NCI-H2107 treated with DMSO at 0.1 percent for 48 hours (cell line): ENCODE measurements around the gene MED15.
"Not testable (repeated sequence)": the region's sequence is repeated elsewhere in the genome, so short reads cannot be mapped to it uniquely, and the experiment has no call there.

Source experiments
- DNase-seq: peaks from one replicate; lab custom pipeline; 2025; ENCODE audit not compliant: unreplicated experiment; lab: John Stamatoyannopoulos, UW

MED15 gene

DNA sequence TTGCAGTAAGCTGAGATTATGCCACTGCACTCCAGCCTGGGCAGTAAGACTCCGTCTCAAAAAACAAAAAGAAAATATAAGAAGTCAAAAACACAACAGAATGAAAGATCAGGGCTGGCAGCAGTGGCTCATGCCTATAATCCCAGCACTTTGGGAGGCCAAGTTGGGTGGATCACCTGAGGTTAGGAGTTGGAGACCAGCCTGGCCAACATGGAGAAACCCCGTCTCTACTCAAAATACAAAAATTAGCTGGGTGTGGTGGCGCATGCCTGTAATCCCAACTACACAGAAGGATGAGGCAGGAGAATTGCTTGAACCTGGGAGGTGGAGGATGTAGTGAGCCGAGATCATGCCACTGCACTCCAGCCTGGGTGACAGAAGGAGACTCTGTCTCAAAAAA is 87.1 kb downstream of the MED15 start:
- not testable (repeated sequence) for DNase-seq

GRCh38 chr22:20595461-20595860 is 88.1 kb downstream of the MED15 start:
- DNase-seq = no peak

DNA sequence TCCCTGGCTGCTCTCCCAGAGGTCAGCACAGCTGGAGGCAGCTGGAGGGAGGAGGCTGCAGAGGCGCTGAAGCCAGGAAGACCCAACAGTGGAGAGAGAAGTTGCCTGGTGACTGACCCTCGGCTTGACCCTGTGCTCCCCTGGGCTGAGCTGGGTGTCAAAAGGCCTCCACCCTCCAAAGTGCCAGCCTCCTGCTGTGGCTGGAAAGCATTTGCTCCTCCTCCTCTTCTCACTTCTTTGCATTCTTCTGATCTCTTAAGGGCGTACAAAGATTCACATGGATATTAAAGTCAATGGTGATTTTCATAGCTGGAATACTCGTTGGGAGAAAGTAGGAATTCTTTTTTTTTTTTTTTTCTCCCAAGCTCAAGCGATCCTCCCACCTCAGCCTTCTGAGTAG is 91.7 kb downstream of the MED15 start:
- no peak for DNase-seq

DNA sequence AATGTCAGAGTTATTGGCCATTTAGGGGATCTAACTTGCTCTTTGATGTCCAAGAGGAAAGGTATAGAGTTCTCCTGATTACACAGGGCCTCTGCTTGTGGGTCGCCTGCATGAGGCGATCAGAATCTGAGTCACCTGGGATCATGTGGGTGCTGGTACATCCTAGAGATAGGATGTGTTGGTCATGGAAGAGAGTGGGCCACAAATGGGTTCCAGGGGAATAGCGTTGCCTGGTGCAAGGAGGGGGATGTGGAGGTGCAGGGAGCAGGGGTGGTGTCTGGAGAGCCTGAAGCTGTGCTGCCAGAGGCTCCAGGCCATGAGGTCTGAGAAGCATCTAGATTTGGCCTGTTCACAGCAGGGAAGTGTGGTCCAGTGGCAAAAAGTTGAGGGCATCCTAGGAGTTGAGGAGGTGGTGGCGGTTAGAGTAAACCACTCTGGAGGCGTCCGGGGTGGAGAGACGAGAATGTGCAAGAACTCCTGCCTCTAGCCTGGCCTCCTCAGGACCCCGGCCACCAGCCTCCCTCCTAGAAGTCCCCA is 92.8 kb downstream of the MED15 start:
- no peak for DNase-seq

DNA sequence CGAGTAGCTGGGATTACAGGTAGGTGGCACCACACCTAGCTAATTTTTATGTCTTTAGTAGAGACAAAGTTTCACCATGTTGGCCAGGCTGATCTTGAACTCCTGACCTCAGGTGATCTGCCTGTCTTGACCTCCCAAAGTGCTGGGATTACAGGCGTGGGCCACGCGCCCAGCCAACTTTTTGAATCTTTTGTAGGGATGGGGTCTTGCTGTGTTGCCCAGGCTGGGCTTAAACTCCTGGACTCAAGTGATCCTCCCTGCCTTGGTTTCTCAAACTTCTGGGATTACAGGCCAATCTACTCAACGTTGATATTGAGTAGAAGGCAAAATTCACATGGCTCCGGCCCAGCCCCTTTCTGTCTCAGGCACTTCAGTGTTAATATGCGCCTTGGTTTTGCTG is 93.9 kb downstream of the MED15 start:
- DNase-seq = no peak

GRCh38 chr22:20602609-20603164 is 95.3 kb downstream of the MED15 start:
- DNase-seq = no peak

- no peak for DNase-seq
These were observed 96.8 kb downstream of the MED15 start for GRCh38 chr22:20604092-20604747.

DNA sequence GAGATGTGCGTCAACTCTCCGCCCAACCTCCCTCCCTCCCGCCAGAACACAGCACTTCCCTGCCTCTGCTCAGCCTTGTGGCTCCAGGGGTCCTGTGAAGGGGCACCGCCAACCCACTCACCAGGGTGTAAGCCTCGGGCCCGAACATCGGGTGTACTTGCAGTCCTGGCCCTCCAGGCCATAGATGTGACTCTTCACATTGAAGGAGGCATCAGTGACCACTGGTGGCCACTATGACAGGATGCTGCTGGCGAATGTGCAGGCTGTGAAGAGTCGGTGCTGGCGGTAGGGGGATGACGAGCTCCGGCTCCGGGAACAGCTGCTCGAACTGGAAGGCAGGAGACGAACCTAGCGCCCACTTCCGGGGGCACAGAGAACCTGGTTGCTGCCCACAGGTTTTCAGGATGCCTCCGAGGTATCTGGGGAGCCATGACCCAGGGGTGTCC is 97.4 kb downstream of the MED15 start:
- DNase-seq = no peak

DNA sequence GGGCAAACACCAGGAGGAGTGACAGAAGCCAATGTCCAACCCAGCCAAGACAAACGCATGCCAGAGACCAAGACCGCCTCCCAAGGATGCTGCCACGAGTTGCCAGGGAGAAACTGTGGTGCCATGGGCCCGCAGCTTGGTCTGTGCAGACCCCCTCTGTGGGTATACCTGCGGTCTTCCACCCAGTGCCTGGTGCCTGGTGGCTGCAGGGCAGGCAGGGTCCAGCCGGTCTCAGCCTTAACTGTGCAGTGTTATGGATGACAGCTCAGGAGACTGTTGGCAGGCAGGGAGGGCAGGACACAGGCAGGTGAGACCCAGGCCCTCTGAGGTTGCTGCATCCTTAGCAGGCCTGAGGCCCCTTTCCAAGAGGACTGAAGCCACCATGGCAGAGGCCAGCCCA is 97.9 kb downstream of the MED15 start:
- no peak for DNase-seq

DNA sequence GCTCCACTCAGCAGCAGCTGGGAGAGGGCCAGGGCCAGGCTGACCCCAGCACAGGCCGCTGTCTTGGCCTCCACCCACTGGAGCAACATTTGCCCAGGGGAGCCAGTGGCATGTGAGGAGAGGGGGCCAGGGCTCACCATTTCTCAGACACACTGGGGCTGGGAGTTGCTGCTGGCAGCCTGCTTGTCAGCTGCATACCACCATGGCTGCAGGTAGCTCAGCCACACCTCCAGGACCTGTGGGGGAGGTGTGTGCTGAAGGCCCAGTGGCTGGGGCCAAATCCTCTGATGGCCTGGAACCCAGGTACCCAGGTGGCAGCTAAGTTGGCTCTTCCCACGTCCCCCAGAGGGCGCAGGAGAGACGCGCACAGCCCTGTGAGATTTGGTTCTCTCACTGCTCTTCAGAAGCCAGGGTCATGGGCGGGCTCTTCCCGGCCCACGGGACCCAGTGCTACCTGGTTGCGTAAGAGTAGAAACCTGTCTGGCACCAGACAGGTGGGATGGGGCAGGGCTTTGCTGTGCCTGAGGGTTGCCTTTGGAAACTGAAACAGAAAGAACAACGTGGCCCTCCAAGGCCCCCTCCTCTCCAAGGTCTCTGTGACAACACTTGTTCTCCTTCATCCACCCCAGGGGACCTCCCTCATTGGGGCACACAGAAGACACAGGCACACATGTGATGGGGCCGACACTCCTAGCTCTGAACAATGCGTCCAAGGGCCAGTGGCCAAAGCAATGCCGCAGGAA is 98.8 kb downstream of the MED15 start:
- DNase-seq = peak; percentile 58

DNA sequence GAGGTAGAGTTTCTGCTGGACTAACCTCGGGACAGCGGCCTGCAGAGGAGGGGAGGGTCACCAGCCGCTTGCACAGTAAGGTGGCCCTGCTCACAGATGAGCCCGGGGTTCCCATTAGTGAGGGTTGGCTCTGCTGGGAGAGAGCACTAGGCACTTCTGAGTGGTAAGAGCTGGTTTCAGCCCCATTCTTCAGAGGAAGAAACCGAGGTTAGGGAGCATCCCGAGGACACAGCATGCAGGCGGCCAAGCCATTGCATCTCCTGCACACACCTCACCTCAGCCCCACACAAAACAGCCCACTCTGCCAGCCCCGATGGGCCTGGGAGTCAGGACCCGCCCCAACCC is 99.3 kb downstream of the MED15 start:
- DNase-seq = no peak

DNA sequence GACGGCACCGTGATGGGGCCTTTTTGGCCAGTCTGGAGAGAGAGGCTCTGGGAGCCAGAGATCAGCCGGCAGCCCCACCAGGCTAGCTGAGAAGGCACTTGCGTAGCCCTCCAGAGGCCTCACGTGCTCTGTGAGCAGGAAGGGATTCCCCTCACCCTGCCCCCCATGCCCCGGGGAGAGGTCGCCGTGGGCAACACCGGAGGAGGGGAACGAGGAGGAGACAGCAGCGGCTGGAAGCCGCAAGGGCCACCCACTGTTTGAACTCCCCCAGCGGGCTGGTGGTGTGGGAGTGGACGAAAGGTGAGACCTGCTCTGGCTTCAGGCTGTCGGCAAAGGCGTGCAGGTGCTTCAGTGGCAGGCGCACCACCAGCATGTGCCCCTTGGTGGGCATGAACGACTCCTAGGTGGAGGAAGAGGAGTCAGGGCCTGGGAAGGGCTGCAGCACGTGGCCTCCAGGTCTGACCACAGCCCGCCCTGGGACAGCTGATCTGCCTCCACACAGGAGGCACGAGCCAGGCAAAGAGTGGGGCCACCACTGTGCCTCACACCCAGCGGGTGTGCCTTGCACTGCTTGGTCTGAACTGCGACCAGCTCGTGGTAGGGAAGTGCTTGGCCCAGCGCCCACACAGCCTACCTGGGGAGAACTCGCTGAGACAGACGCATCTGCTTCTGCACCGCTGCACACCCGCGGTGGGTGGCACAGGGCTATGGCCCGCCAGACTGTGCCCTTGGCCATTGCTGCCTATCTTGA is 99.9 kb downstream of the MED15 start:
- DNase-seq = peak; percentile 7

DNA sequence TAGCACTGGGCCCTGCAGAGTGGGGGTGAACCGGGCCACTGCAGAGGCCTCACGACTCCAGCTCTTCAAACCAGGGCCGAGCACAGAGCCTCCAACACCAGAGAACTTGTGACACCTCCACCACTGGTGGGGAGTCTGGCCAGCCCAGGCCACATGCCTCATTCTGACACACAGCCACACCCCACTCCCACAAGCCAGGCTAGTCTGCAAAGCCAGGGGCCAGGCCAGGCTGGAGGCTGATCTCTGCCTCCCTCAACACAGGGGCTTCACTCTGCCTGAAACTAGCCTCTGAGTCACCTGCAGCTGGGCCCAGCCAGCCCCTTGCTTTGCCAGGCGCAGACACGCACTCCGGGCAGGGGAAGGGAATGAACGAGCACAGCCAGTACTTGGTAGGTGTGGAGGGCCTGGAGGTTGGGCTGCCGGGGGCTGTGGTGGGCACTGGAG is 102.9 kb downstream of the MED15 start:
- DNase-seq = no peak

DNA sequence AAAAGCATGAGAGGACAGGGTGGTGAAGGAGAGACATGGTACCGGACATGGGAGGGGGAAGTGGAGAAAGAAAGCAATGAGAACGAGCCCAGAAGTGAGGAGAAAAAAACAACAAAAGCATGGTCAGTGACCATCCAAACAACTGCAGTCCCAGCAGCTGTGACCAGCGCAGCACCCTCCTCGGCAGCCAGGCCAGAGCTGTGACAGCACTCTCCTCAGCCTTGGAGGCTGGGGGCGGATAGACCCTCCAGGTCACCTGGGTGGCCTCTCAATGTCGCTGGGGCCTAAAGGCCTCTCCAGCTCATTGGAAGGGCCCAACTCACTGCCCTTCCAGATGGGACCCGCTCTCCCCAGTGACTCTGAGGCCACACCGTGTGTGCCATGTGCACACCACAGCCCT is 103.3 kb downstream of the MED15 start:
- no peak for DNase-seq

- no peak for DNase-seq
These were observed 104.0 kb downstream of the MED15 start for GRCh38 chr22:20611418-20611817.

- no peak for DNase-seq
These were observed 105.9 kb downstream of the MED15 start for GRCh38 chr22:20613301-20613700.

DNA sequence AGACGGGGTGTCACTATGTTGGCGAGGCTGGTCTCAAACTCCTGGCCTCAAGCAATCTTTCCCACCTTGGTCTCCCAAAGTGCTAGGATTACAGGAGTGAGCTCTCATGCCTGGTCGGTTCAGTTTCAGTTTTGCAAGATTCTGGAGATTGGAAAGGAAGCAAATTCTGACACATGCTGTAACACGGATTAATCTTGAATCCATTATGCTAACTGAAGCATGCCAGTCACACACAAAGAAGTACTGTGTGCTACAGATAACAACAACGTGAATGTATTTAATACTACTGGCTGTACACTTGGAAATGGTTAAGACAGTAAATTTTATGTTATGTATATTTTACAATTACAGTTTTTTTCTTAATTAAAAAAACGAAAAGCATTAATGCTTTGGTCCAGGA is 107.6 kb downstream of the MED15 start:
- no peak for DNase-seq

GRCh38 chr22:20615533-20616450 is 108.4 kb downstream of the MED15 start:
- DNase-seq = no peak

- DNase-seq = no peak
These were observed 109.1 kb downstream of the MED15 start for GRCh38 chr22:20616451-20617043.

DNA sequence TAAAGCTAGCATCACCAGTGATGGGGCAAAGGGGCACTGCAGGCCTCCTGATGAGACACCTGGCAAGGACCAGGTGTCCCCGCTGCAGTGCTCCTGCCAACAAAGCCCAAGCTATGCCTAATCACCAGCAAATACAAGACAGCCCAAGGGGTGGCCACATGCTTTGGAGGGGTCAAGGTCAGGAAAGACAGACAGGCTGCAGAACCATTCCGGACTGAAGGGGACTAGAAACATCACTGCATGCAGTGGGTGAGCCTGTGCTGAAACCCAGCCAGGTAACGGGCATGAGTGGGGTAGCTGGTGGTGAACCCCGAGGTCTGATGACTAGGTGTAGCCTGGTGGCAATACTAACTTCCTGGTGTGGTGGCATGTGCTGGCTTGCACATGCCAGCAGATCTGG is 111.1 kb downstream of the MED15 start:
- DNase-seq = no peak
